Osteoblast (primary cell): ENCODE measurements around the gene ABCC4. TPM values are rescaled to one million over a fixed set of nuclear protein-coding genes. Genes with fewer than 3 reads are reported as not detected.

ENCODE experiments used
- DNase-seq: peaks from one replicate; pipeline ENCODE4 v3.0.0; 2011; ENCODE audit warnings: low spot score, mixed read lengths; ENCODE audit not compliant: insufficient read length; ENCODE audit errors: missing footprints
- H2AFZ ChIP-seq: 2 replicates; pipeline ENCODE4 v1.6.0; 2011; ENCODE audit warnings: mild to moderate bottlenecking, low read length
- H3K27ac ChIP-seq: 2 replicates; pipeline ENCODE4 v1.5.1; 2011; ENCODE audit warnings: mild to moderate bottlenecking, low read depth, low read length, moderate library complexity
- H3K27me3 ChIP-seq: 2 replicates; pipeline ENCODE4 v1.6.0; 2012; ENCODE audit warnings: mild to moderate bottlenecking, control low read depth, inconsistent platforms, low read length, moderate library complexity; ENCODE audit not compliant: insufficient read depth
- H3K36me3 ChIP-seq: 2 replicates; pipeline ENCODE4 v1.5.1; 2011; ENCODE audit warnings: mild to moderate bottlenecking, low read length, control low read depth, moderate library complexity; ENCODE audit not compliant: insufficient read depth
- H3K4me1 ChIP-seq: 2 replicates; pipeline ENCODE4 v1.5.1; 2011; ENCODE audit warnings: mild to moderate bottlenecking, low read length, control low read depth, moderate library complexity; ENCODE audit not compliant: insufficient read depth
- H3K4me2 ChIP-seq: 2 replicates; pipeline ENCODE4 v1.6.0; 2011; ENCODE audit warnings: mild to moderate bottlenecking, low read length; ENCODE audit not compliant: insufficient read depth
- H3K4me3 ChIP-seq: fragments of 200-600 bp; sonication (generic); 3 replicates; pipeline ENCODE4 v1.5.1; 2012; ENCODE audit warnings: mild to moderate bottlenecking, low read length, inconsistent platforms; ENCODE audit not compliant: insufficient read depth
- H3K79me2 ChIP-seq: 2 replicates; pipeline ENCODE4 v1.6.0; 2012; ENCODE audit warnings: mild to moderate bottlenecking, low read length, control low read depth, inconsistent platforms; ENCODE audit not compliant: insufficient read depth
- H3K9me3 ChIP-seq: 2 replicates; pipeline ENCODE4 v1.5.1; 2011; ENCODE audit warnings: low read depth, low read length, control low read depth
- H4K20me1 ChIP-seq: 2 replicates; pipeline ENCODE4 v1.6.0; 2012; ENCODE audit warnings: mild to moderate bottlenecking, low read length, control low read depth; ENCODE audit not compliant: insufficient read depth
- CTCF ChIP-seq: IDR thresholded peaks from 2 replicates; pipeline ENCODE4 v1.5.1; 2011; ENCODE audit warnings: mild to moderate bottlenecking, low read depth, low read length, moderate library complexity; ENCODE audit errors: extremely low read depth
- total RNA-seq: library from RNA; depleted of rRNA; stranded (reverse); fragments of >200 nt; gene quantifications from 2 replicates; pipeline ENCODE4 v1.2.3, GENCODE V29; 2012

Gene ABCC4
- total RNA-seq, 1 donor = 27.5 TPM

DNA sequence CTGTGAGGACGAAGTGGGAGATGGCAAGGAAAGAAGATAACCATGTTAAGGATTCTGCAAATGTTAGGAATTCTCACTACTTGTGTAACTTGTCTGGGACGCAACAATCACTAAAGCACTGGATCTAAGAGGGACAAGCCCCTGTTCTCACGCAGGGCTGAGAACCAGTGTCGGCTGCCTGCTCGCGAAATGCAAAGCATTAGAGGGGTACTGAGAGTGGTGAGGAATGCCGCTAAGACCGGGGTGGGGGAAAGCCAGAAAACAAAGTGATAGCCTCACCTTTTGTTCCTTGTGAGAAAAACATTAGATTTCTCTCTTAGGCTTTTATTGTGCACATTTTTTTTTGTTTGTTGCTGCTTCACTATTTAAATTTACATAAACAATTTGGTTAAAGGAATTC lies 241.9 kb downstream of the ABCC4 start:
- Histone ChIP-seq H2AFZ (no peak overlapping the region), H3K4me1 (no peaks in the 10 kb centered on the region), H3K4me2 (no peak overlapping the region), H4K20me1 (no peaks in the 10 kb centered on the region), H3K27me3 (no peaks in the 10 kb centered on the region), H3K79me2 (no peaks in the 10 kb centered on the region), H3K27ac (no peak overlapping the region), H3K9me3 (no peaks in the 10 kb centered on the region), H3K4me3 (no peak overlapping the region), H3K36me3 (no peaks in the 10 kb centered on the region)
- no peak for TF ChIP-seq CTCF
- no peak for DNase-seq

DNA sequence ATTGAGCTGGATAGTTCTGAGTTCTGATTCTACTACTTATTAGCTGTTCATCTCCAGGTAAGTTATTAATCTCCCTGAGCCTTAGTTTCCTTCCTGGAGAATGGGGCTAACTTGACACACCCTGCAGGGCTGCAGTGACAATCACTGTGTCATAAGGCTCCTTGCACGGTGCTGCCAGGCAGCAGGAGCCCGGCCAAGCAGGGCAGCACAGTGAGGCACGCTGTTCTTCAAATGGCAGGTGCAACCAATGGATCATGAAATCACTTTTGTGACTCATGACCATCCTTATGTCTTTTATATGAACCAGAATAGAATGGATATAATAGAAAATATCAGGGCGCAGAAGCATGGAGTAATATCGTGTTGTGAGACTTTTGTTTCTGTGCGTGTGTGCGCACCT lies 242.6 kb downstream of the ABCC4 start:
- H3K79me2 ChIP-seq = no peaks in the 10 kb centered on the region
- DNase-seq = peak; percentile 25
- no peak overlapping the region for H3K4me3 ChIP-seq
- H2AFZ ChIP-seq = no peak overlapping the region
- H3K36me3 ChIP-seq = no peaks in the 10 kb centered on the region
- no peaks in the 10 kb centered on the region for H4K20me1 ChIP-seq
- no peaks in the 10 kb centered on the region for H3K9me3 ChIP-seq
- H3K4me2 ChIP-seq = no peak overlapping the region
- TF ChIP-seq CTCF = no peak
- H3K27ac ChIP-seq = no peak overlapping the region
- no peaks in the 10 kb centered on the region for H3K4me1 ChIP-seq
- H3K27me3 ChIP-seq = no peaks in the 10 kb centered on the region

DNA sequence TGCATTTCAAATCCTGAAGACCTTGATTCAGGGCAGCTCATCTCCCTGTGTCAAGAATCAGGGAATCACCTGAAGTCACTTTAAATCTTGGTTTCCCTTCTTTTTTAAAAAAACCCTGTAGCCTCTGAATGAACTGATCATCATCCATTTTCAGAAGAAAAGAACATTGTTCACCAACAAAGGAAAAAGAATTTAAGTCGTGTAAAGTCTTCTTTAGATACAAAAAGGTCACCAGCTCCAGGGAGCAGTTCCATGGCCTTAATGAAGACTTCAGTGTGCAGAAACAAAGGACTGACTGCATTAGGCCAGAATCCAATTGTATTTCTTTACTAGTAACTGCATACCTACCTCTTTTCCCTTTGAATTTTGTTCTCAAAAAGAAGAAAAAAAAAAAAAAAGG lies 245.0 kb downstream of the ABCC4 start:
- Histone ChIP-seq H4K20me1 (no peaks in the 10 kb centered on the region), H3K4me3 (no peak overlapping the region), H3K36me3 (no peaks in the 10 kb centered on the region), H3K4me1 (no peaks in the 10 kb centered on the region), H2AFZ (no peak overlapping the region), H3K79me2 (no peaks in the 10 kb centered on the region), H3K9me3 (no peaks in the 10 kb centered on the region), H3K27ac (no peak overlapping the region), H3K27me3 (no peaks in the 10 kb centered on the region), H3K4me2 (no peak overlapping the region)
- DNase-seq = no peak
- TF ChIP-seq CTCF = no peak

DNA sequence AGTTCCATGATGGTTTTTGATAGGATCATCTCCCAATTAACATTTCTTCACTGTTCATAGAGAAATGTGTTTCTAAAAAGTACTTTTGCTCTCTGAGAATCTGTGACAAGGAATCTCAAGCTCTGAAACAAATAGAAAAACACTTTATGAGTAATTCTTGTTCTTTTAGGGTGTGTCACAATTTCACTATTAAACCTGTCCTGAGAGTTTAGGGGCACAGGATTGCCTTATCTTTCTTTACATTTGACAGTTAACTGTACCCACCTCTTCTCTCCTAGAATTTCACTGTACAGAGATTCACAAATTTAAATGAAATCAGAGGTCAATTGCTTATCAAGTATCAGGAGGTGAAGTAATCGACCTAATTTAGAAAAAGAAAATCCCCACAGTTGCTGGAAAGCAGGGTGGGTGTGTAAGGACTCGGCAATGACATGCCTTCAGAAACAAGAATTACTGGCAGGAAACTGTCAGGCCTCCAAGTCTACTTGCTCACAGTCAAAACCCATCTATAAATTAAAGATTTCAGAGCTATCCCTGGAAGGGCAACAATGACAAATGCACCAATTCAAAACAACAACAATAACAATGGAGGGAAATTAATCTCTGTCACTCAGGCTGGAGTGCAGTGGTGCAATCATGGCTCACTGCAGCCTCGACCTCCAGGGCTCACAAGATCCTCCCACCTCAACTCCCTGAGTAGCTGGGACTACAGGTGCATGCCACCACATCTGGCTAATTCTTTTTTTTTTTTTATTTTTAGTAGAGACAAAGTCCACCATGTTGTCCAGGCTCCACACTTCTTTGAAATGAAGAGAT lies 250.2 kb downstream of the ABCC4 start:
- no peaks in the 10 kb centered on the region for H3K9me3 ChIP-seq
- no peak overlapping the region for H3K4me3 ChIP-seq
- no peak overlapping the region for H3K27ac ChIP-seq
- TF ChIP-seq CTCF = no peak
- no peak overlapping the region for H2AFZ ChIP-seq
- no peaks in the 10 kb centered on the region for H3K4me1 ChIP-seq
- no peaks in the 10 kb centered on the region for H3K36me3 ChIP-seq
- no peak overlapping the region for H3K4me2 ChIP-seq
- H4K20me1 ChIP-seq = no peaks in the 10 kb centered on the region
- H3K27me3 ChIP-seq = no peaks in the 10 kb centered on the region
- no peak for DNase-seq
- no peaks in the 10 kb centered on the region for H3K79me2 ChIP-seq
